WI38 (cell line): ENCODE data around the gene TBPL2.
A peak's percentile ranks its signal among the peaks of the same experiment; 100 is the strongest.

Experiments used
- H3K4me3 ChIP-seq: 2 replicates; pipeline ENCODE4 v1.5.1; 2011; ENCODE audit warnings: low read depth, mild to moderate bottlenecking, control low read depth, low read length
- CTCF ChIP-seq: IDR thresholded peaks from 2 replicates; pipeline ENCODE4 v1.5.1; 2012; ENCODE audit warnings: low read depth, mild to moderate bottlenecking, control low read depth, low read length

Gene TBPL2

GRCh38 chr14:55417955-55418354 is 22.5 kb downstream of the TBPL2 start:
- no peak overlapping the region for H3K4me3 ChIP-seq

GRCh38 chr14:55416866-55417265 is 23.6 kb downstream of the TBPL2 start:
- no peak overlapping the region for H3K4me3 ChIP-seq
- peak; percentile 38 for TF ChIP-seq CTCF

More at GRCh38 chr14:55417955-55418354, 22.5 kb downstream of the TBPL2 start:
- TF ChIP-seq CTCF = no peak

DNA sequence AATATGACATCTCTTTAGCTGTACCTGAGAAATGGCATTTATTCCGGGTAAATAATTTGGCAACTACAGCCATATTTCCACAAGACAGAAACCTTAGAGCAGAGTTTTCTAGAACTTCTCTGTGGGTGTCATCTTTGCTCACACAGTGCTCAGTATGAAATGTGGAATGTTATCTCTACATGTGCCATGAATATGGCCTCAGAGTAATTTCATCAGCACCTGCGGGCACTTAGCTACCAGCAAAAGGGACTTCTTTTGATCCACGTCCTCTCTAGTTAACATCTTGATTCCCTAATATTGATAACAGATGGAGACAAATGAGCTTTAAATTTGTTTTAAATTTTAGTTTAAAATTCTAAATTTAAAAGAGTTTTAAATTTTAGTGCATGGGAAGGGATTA is 25.9 kb downstream of the TBPL2 start:
- no peak for TF ChIP-seq CTCF
- no peak overlapping the region for H3K4me3 ChIP-seq

DNA sequence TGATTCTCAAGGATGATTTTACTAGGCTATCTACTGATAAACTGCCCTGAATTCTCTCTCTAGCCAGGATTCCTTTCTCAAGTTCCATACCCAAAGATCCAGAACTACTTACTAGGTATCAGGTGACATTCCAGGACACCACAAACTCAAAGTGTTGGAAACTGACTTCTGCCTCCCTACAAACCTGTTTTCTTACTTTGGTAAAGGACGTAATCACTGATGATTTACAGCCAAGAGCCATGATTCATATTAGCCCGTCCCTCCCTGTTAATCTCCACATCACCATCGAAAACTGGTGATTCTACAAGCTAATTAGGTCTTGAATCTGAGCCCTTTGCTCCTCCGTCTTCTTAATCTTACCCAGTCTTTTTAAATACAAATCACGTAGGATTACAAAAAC is 27.7 kb downstream of the TBPL2 start:
- no peak for TF ChIP-seq CTCF
- no peak overlapping the region for H3K4me3 ChIP-seq

- peak within 1 kb of the TSS; percentile 92 for H3K4me3 ChIP-seq
- no peak for TF ChIP-seq CTCF
These were observed 28.7 kb downstream of the TBPL2 start, which contains the start of gene ATG14 for GRCh38 chr14:55411426-55412389. ATG14 (minus strand) TSS chr14:55411830; CDS start chr14:55411822, 8 bp downstream.

DNA sequence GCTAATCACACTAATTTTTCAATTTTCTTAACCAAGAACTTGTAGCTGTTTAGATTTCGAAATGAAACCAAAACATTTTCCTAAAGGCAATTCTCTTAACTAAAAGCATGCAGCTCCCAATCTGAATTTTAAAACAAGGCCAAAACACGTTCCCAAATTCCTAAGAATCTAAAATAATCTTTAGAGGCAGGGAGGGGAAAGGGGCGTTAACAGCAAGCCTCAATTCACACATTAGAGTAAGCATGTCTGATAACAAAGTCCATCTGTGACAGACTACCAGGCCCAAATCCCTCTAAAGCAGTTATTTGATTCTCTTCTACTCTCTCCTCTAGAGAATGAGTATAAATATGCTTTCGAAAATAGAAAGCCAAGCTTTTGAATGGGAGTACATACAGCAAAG is 29.5 kb downstream of the TBPL2 start:
- H3K4me3 ChIP-seq = peak overlapping the region; percentile 92
- no peak for TF ChIP-seq CTCF

- H3K4me3 ChIP-seq = no peak overlapping the region
- TF ChIP-seq CTCF = no peak
These were observed 36.1 kb downstream of the TBPL2 start for GRCh38 chr14:55404173-55404854.
